ENCODE data around the gene MYH14. TPM values are rescaled to one million over a fixed set of nuclear protein-coding genes. Genes with fewer than 3 reads are reported as not detected.

Gene MYH14
- total and polyA plus RNA-seq, 10 of the 15 experiments (the other 5 are each of a cell fraction or from before 2014, with no cell fraction given) = 0.06 to 0.69 (median 0.15) TPM; not detected in 4

- Histone ChIP-seq H3K27ac (ENCODE audit: control insufficient read depth, insufficient read depth) (no peak overlapping the region), H3K4me3 (no peak overlapping the region), H4K20me1 (ENCODE audit: control insufficient read depth, insufficient read depth) (no peaks in the 10 kb centered on the region), H3K9me3 (replicated peaks; ENCODE audit: control insufficient read depth, insufficient read depth, low read length) (no peaks in the 10 kb centered on the region; the same call in 2 of the 3 replicates), H3K4me2 (ENCODE audit: control insufficient read depth, insufficient read depth) (no peak overlapping the region), H3K9ac (ENCODE audit: control insufficient read depth, insufficient read depth, low read length) (no peak overlapping the region), H3K79me2 (ENCODE audit: control insufficient read depth, insufficient read depth, low read length) (no peaks in the 10 kb centered on the region), H3K4me1 (ENCODE audit: control insufficient read depth, insufficient read depth, low read length) (no peaks in the 10 kb centered on the region), H3K36me3 (ENCODE audit: control insufficient read depth in 2 of 2, insufficient read depth in 2 of 2, low read length in 1 of 2) (no peaks in the 10 kb centered on the region), H3K27me3 (replicated peaks in 1 of 2; ENCODE audit: control insufficient read depth in 2 of 2, insufficient read depth in 2 of 2, low read length in 1 of 2) (no peaks in the 10 kb centered on the region), H2AFZ (ENCODE audit: control insufficient read depth, low read depth, low read length) (no peak overlapping the region)
- intact Hi-C loops (cut with micrococcal nuclease; ENCODE audit: unreplicated experiment) = no loop called here
- CTCF ChIA-PET = no interaction called here
- in situ Hi-C loops (cut with MboI) = no loop called here
- RAD21 ChIA-PET (ENCODE audit: unreplicated experiment) = no interaction called here
- DNase-seq (ENCODE audit: low read depth, low spot score) (no peak), ATAC-seq (no peak), FAIRE-seq (no peak)
- POLR2A ChIA-PET = no interaction called here
- no TSS peak for BruUV-seq (replicated peaks)
- 18% methylated on average over 8 of the region's 8 CpGs for WGBS (ENCODE audit: insufficient coverage, insufficient replicate concordance, low lambda C conversion rate, missing lambda C conversion rate)
- SMC1A ChIA-PET (ENCODE audit: uncharacterized antibody, unreplicated experiment) = no interaction called here
- TF ChIP-seq SREBF1 (IDR thresholded peaks at IDR 0.05; ENCODE audit: low read length) = no peak
- no peak for TF ChIP-seq IRF4 (IDR thresholded peaks at IDR 0.05; ENCODE audit: low read depth, low read length)
- TF ChIP-seq BHLHE40 (IDR thresholded peaks at IDR 0.05; ENCODE audit: borderline replicate concordance in 1 of 2, low read depth in 2 of 2, low read length in 1 of 2) = no peak
- TF ChIP-seq PRDM15 (CRISPR knock-in tag; IDR thresholded peaks at IDR 0.05) = no peak
- TF ChIP-seq SIN3A (IDR thresholded peaks at IDR 0.05; ENCODE audit: low read depth, low read length) = no peak
- TF ChIP-seq ELK1 (IDR thresholded peaks at IDR 0.05; ENCODE audit: low read depth, low read length) = no peak
- no peak for TF ChIP-seq WRNIP1 (IDR thresholded peaks at IDR 0.05; ENCODE audit: borderline replicate concordance, low read depth, low read length)
- no peak for TF ChIP-seq BCLAF1 (IDR thresholded peaks at IDR 0.05)
- TF ChIP-seq SMARCA5 (IDR thresholded peaks at IDR 0.05) = no peak
- TF ChIP-seq BCL3 (IDR thresholded peaks at IDR 0.05; ENCODE audit: borderline replicate concordance, insufficient read depth, low read depth, low read length, poor library complexity, severe bottlenecking) = no peak
- no peak for TF ChIP-seq EED (IDR thresholded peaks at IDR 0.05; ENCODE audit: low read depth)
- TF ChIP-seq MEF2A (IDR thresholded peaks at IDR 0.05; ENCODE audit: insufficient read depth, low read depth, low read length) = no peak
- TF ChIP-seq FOXM1 (IDR thresholded peaks at IDR 0.05; ENCODE audit: low read depth, low read length) = no peak
These were observed 21.7 kb downstream of the MYH14 start for GRCh38 chr19:50224986-50225747.

Measured in GM12878 (cell line).